ENCODE measurements around the gene ASXL1. TPM values are rescaled to one million over a fixed set of nuclear protein-coding genes. Genes with fewer than 3 reads are reported as not detected.

ASXL1 gene
- total and polyA plus RNA-seq, 2 experiments from 2014 or later, result 10.4 to 29.0 TPM

GRCh38 chr20:32391003-32391402 lies 32.9 kb downstream of the ASXL1 start (continued):
- TF ChIP-seq EZH2phosphoT487 (IDR thresholded peaks at IDR 0.05; ENCODE audit: unreplicated experiment) (no peak), POLR2AphosphoS5 (IDR thresholded peaks at IDR 0.05; ENCODE audit: low read depth) (no peak), ZNF114 (CRISPR knock-in tag; IDR thresholded peaks at IDR 0.05) (no peak), JUNB (IDR thresholded peaks at IDR 0.05; ENCODE audit: unreplicated experiment) (no peak), CTCF (conservative IDR thresholded peaks at IDR 0.05; ENCODE audit: low read depth in 2 of 2) (no peak), ZNF331 (CRISPR knock-in tag; IDR thresholded peaks at IDR 0.05; ENCODE audit: low read depth) (no peak)

- H3K9me3 Mint-ChIP-seq, result no peaks in the 10 kb centered on the region
- no peaks in the 10 kb centered on the region for H3K4me1 Mint-ChIP-seq
- no peak overlapping the region for H3K4me3 Mint-ChIP-seq
- no peaks in the 10 kb centered on the region for H3K27me3 Mint-ChIP-seq (ENCODE audit: insufficient read depth, low read depth, poor library complexity)
- H4K20me1 ChIP-seq (replicated peaks; ENCODE audit: insufficient read depth), result peaks cover 19% of the 10 kb centered on the region
- H3K36me3 Mint-ChIP-seq (ENCODE audit: low read depth), result no peaks in the 10 kb centered on the region
- TF ChIP-seq JUNB (IDR thresholded peaks at IDR 0.05; ENCODE audit: unreplicated experiment) (no peak), STAT1 (IDR thresholded peaks at IDR 0.05; ENCODE audit: unreplicated experiment) (no peak), EZH2phosphoT487 (IDR thresholded peaks at IDR 0.05; ENCODE audit: unreplicated experiment) (no peak), REST (IDR thresholded peaks at IDR 0.05; ENCODE audit: unreplicated experiment) (no peak), ZNF462 (CRISPR knock-in tag; IDR thresholded peaks at IDR 0.05) (no peak), CREB1 (CRISPR knock-in tag; IDR thresholded peaks at IDR 0.05; ENCODE audit: low read depth) (no peak), NANOG (IDR thresholded peaks at IDR 0.05; ENCODE audit: borderline replicate concordance) (no peak), ZNF331 (CRISPR knock-in tag; IDR thresholded peaks at IDR 0.05; ENCODE audit: low read depth) (no peak), ZNF114 (CRISPR knock-in tag; IDR thresholded peaks at IDR 0.05) (no peak), CTCF (conservative IDR thresholded peaks at IDR 0.05; ENCODE audit: low read depth in 2 of 2) (no peak)
- no peaks in the 10 kb centered on the region for H3K9me2 ChIP-seq (ENCODE audit: insufficient read depth)
- H3K27me3 ChIP-seq (ENCODE audit: insufficient read depth), result no peaks in the 10 kb centered on the region
- H3K79me2 ChIP-seq (replicated peaks; ENCODE audit: insufficient read depth), result no peaks in the 10 kb centered on the region
- no peak overlapping the region for H3K27ac ChIP-seq (ENCODE audit: low read depth)
- ATAC-seq (no peak), DNase-seq (ENCODE audit: low spot score) (no peak)
- H2AFZ ChIP-seq, result no peak overlapping the region
- H3K36me3 ChIP-seq (ENCODE audit: insufficient read depth), result no peaks in the 10 kb centered on the region
- H3K4me2 ChIP-seq, result no peak overlapping the region
- H3K4me1 ChIP-seq (ENCODE audit: insufficient read depth), result no peaks in the 10 kb centered on the region
- H3K4me3 ChIP-seq, result no peak overlapping the region
- no peaks in the 10 kb centered on the region for H3F3A ChIP-seq (replicated peaks; ENCODE audit: low read depth)
- no peak overlapping the region for H3K27ac Mint-ChIP-seq
Observed at GRCh38 chr20:32395066-32395465, 36.9 kb downstream of the ASXL1 start.

All from GM23338 (cell line).